ENCODE measurements around the gene ZNF516.

Gene ZNF516

GRCh38 chr18:76504749-76505148 is 9.7 kb upstream of the ZNF516 start:
- TF ChIP-seq CTCF (IDR thresholded peaks at IDR 0.05; ENCODE audit: poor library complexity, severe bottlenecking) = no peak
- Histone ChIP-seq H3K4me1 (ENCODE audit: insufficient read depth, poor library complexity, severe bottlenecking) (no peaks in the 10 kb centered on the region), H3K36me3 (ENCODE audit: low read depth) (no peaks in the 10 kb centered on the region), H3K4me3 (ENCODE audit: severe bottlenecking) (no peak overlapping the region), H3K27me3 (ENCODE audit: insufficient read depth, poor library complexity, severe bottlenecking) (no peaks in the 10 kb centered on the region), H3K9me3 (ENCODE audit: severe bottlenecking) (no peaks in the 10 kb centered on the region), H3K27ac (ENCODE audit: poor library complexity, severe bottlenecking) (no peak overlapping the region)
- DNase-seq (ENCODE audit: low spot score) (no peak), ATAC-seq (ENCODE audit: low read depth) (no peak)

GRCh38 chr18:76503649-76504386 is 8.8 kb upstream of the ZNF516 start:
- ATAC-seq (ENCODE audit: low read depth) = no peak
- Histone ChIP-seq H3K27ac (ENCODE audit: poor library complexity, severe bottlenecking) (no peak overlapping the region), H3K4me3 (ENCODE audit: severe bottlenecking) (no peak overlapping the region)

GRCh38 chr18:76502551-76502950 is 7.5 kb upstream of the ZNF516 start:
- TF ChIP-seq CTCF (IDR thresholded peaks at IDR 0.05; ENCODE audit: poor library complexity, severe bottlenecking) = no peak
- ATAC-seq (ENCODE audit: low read depth) (no peak), DNase-seq (ENCODE audit: low spot score) (no peak)
- no peaks in the 10 kb centered on the region for H3K4me1 ChIP-seq (ENCODE audit: insufficient read depth, poor library complexity, severe bottlenecking)
- no peaks in the 10 kb centered on the region for H3K9me3 ChIP-seq (ENCODE audit: severe bottlenecking)
- H3K36me3 ChIP-seq (ENCODE audit: low read depth) = no peaks in the 10 kb centered on the region
- no peaks in the 10 kb centered on the region for H3K27me3 ChIP-seq (ENCODE audit: insufficient read depth, poor library complexity, severe bottlenecking)
- no peak overlapping the region for H3K4me3 ChIP-seq (ENCODE audit: severe bottlenecking)
- H3K27ac ChIP-seq (ENCODE audit: poor library complexity, severe bottlenecking) = no peak overlapping the region

More at GRCh38 chr18:76503649-76504386, 8.8 kb upstream of the ZNF516 start:
- DNase-seq (ENCODE audit: low spot score) = no peak
- Histone ChIP-seq H3K4me1 (ENCODE audit: insufficient read depth, poor library complexity, severe bottlenecking) (no peaks in the 10 kb centered on the region), H3K36me3 (ENCODE audit: low read depth) (no peaks in the 10 kb centered on the region), H3K9me3 (ENCODE audit: severe bottlenecking) (no peaks in the 10 kb centered on the region), H3K27me3 (ENCODE audit: insufficient read depth, poor library complexity, severe bottlenecking) (no peaks in the 10 kb centered on the region)
- TF ChIP-seq CTCF (IDR thresholded peaks at IDR 0.05; ENCODE audit: poor library complexity, severe bottlenecking) = no peak

- H3K36me3 ChIP-seq (ENCODE audit: low read depth) = no peaks in the 10 kb centered on the region
- no peaks in the 10 kb centered on the region for H3K4me1 ChIP-seq (ENCODE audit: insufficient read depth, poor library complexity, severe bottlenecking)
- H3K9me3 ChIP-seq (ENCODE audit: severe bottlenecking) = no peaks in the 10 kb centered on the region
- ATAC-seq (ENCODE audit: low read depth) = no peak
- no peak for TF ChIP-seq CTCF (IDR thresholded peaks at IDR 0.05; ENCODE audit: poor library complexity, severe bottlenecking)
- no peak overlapping the region for H3K27ac ChIP-seq (ENCODE audit: poor library complexity, severe bottlenecking)
- no peaks in the 10 kb centered on the region for H3K27me3 ChIP-seq (ENCODE audit: insufficient read depth, poor library complexity, severe bottlenecking)
- DNase-seq (ENCODE audit: low spot score) = no peak
- H3K4me3 ChIP-seq (ENCODE audit: severe bottlenecking) = no peak overlapping the region
Measured at GRCh38 chr18:76499637-76500340, 4.7 kb upstream of the ZNF516 start.

- ATAC-seq (ENCODE audit: low read depth) (no peak), DNase-seq (ENCODE audit: low spot score) (no peak)
- no peak overlapping the region for H3K4me3 ChIP-seq (ENCODE audit: severe bottlenecking)
- no peaks in the 10 kb centered on the region for H3K27me3 ChIP-seq (ENCODE audit: insufficient read depth, poor library complexity, severe bottlenecking)
- no peak for TF ChIP-seq CTCF (IDR thresholded peaks at IDR 0.05; ENCODE audit: poor library complexity, severe bottlenecking)
- H3K9me3 ChIP-seq (ENCODE audit: severe bottlenecking) = no peaks in the 10 kb centered on the region
- H3K4me1 ChIP-seq (ENCODE audit: insufficient read depth, poor library complexity, severe bottlenecking) = no peaks in the 10 kb centered on the region
- H3K36me3 ChIP-seq (ENCODE audit: low read depth) = no peaks in the 10 kb centered on the region
- H3K27ac ChIP-seq (ENCODE audit: poor library complexity, severe bottlenecking) = no peak overlapping the region
Measured at GRCh38 chr18:76499021-76499420, 4.0 kb upstream of the ZNF516 start.

Measured in RWPE2 (cell line).